ENCODE results near the gene PLOD2.

DNA sequence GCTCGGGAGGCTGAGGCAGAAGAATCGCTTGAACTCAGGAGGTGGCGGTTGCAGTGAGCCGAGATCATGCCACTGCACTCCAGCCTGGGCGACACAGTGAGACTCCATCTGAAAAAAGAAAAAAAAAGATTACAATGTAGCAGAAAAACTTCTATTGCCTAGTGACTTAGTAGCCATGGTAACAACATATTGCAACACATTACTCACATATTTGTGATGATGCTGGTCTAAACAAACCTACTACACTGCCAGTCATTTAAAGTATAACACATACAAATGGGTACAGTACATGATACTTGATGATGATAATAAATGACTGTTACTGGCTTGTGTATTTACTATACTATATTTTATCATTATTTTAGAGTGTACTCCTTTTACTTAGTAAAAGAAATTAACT is 125.6 kb downstream of the PLOD2 start:
- TF ChIP-seq, protein P1, sequence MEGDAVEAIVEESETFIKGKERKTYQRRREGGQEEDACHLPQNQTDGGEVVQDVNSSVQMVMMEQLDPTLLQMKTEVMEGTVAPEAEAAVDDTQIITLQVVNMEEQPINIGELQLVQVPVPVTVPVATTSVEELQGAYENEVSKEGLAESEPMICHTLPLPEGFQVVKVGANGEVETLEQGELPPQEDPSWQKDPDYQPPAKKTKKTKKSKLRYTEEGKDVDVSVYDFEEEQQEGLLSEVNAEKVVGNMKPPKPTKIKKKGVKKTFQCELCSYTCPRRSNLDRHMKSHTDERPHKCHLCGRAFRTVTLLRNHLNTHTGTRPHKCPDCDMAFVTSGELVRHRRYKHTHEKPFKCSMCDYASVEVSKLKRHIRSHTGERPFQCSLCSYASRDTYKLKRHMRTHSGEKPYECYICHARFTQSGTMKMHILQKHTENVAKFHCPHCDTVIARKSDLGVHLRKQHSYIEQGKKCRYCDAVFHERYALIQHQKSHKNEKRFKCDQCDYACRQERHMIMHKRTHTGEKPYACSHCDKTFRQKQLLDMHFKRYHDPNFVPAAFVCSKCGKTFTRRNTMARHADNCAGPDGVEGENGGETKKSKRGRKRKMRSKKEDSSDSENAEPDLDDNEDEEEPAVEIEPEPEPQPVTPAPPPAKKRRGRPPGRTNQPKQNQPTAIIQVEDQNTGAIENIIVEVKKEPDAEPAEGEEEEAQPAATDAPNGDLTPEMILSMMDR (IDR thresholded peaks at IDR 0.05) = no peak
- TF ChIP-seq POLR2A (IDR thresholded peaks at IDR 0.05) = no peak

All from thyroid gland (tissue), 4 donors.